Natural killer cell (primary cell): ENCODE data around the gene RTP5. TPM values are rescaled to one million over a fixed set of nuclear protein-coding genes. Genes with fewer than 3 reads are reported as not detected.

Experiments
- ATAC-seq, 3 donors: fragments of 150-1000 bp in 2 of 3; fragments of 200-7000 bp in 1 of 3; cut with Tn5 transposase; 1 replicate in 1 of 3; 2 replicates in 2 of 3; pipeline ENCODE4 v1.10.0; 2021; ENCODE audit warnings: mild to moderate bottlenecking in 2 of 3, moderate library complexity in 2 of 3
- DNase-seq, 2 donors: peaks; one replicate each; pipeline versions ENCODE4 v3.0.0 to v3.0.0-alpha.2; 2013 to 2021; ENCODE audit warnings: mixed read lengths in 1 of 2
- H3K27ac ChIP-seq: one replicate; pipeline ENCODE4 v1.5.1; 2013; ENCODE audit warnings: mild to moderate bottlenecking, low read length
- H3K27me3 ChIP-seq: one replicate; pipeline ENCODE4 v1.6.1; 2013; ENCODE audit warnings: low read length; ENCODE audit not compliant: control insufficient read depth, insufficient read depth
- H3K36me3 ChIP-seq: one replicate; pipeline ENCODE4 v1.6.1; 2013; ENCODE audit warnings: low read length; ENCODE audit not compliant: control insufficient read depth, insufficient read depth
- H3K4me1 ChIP-seq: one replicate; pipeline ENCODE4 v1.6.1; 2013; ENCODE audit warnings: low read length; ENCODE audit not compliant: control insufficient read depth, insufficient read depth
- H3K4me3 ChIP-seq: one replicate; pipeline ENCODE4 v1.5.1; 2013; ENCODE audit warnings: low read length
- H3K9me3 ChIP-seq: one replicate; pipeline ENCODE4 v1.6.1; 2013; ENCODE audit warnings: low read length; ENCODE audit not compliant: control insufficient read depth, insufficient read depth
- H3K27ac Mint-ChIP-seq, 2 donors: one replicate each; pipeline ENCODE4 v1.8.0; 2022; ENCODE audit warnings: mild to moderate bottlenecking in 2 of 2, mixed read lengths in 2 of 2, moderate library complexity in 1 of 2
- H3K27me3 Mint-ChIP-seq, 2 donors: one replicate each; pipeline ENCODE4 v1.8.0; 2022; ENCODE audit warnings: low read depth in 2 of 2, mixed read lengths in 2 of 2
- H3K36me3 Mint-ChIP-seq: one replicate; pipeline ENCODE4 v1.8.0; 2022; ENCODE audit warnings: mixed read lengths
- H3K4me1 Mint-ChIP-seq, 2 donors: one replicate each; pipeline ENCODE4 v1.8.0; 2022; ENCODE audit warnings: mixed read lengths in 2 of 2
- H3K4me3 Mint-ChIP-seq: one replicate; pipeline ENCODE4 v1.8.0; 2022; ENCODE audit warnings: mild to moderate bottlenecking, moderate library complexity, mixed read lengths
- H3K9me3 Mint-ChIP-seq, 2 donors: one replicate each; pipeline ENCODE4 v1.8.0; 2022; ENCODE audit warnings: mixed read lengths in 2 of 2
- CTCF ChIP-seq: fragments of 200-600 bp; IDR thresholded peaks from one replicate; pipeline ENCODE4 v1.8.0; 2022; ENCODE audit warnings: antibody characterized with exemption
- WGBS: methylation state at CpG from one replicate; pipeline ENCODE4 v1.1.7; 2013; ENCODE audit warnings: missing lambda C conversion rate; ENCODE audit not compliant: insufficient coverage; 5-methylcytosine and 5-hydroxymethylcytosine counted together
- intact Hi-C: fragments of 100-400 bp; cut with micrococcal nuclease; formaldehyde crosslinking; loops from one replicate; pipeline ENCODE4 v1.14.2; 2022
- total RNA-seq, 4 donors: library from RNA; stranded (reverse); fragments of 120-200 nt in 1 of 4; gene quantifications; one replicate each; pipeline versions ENCODE4 v1.2.3 to v1.2.4, GENCODE V29; 2013 to 2022

The RTP5 gene
- total RNA-seq, 3 donors from 2014 or later (not counting 1 experiment from before 2014, with no cell fraction given) = 0.47 to 1.7 (median 0.68) TPM

GRCh38 chr2:241866790-241867645 is 2.5 kb upstream of the RTP5 start:
- intact Hi-C loops = no loop called here
- Histone ChIP-seq H3K9me3 (no peaks in the 10 kb centered on the region), H3K27ac (peak overlapping the region; percentile 53), H3K4me3 (no peak overlapping the region), H3K27me3 (peaks cover 19% of the 10 kb centered on the region), H3K4me1 (peaks cover 97% of the 10 kb centered on the region), H3K36me3 (no peaks in the 10 kb centered on the region)
- DNase-seq (peak in 1 of 2 donors; percentile 35), ATAC-seq (no peak)
- Mint-ChIP-seq H3K36me3 (no peaks in the 10 kb centered on the region), H3K27me3 (peaks cover 0 to 23% of the 10 kb centered on the region in 2 donors), H3K9me3 (no peaks in the 10 kb centered on the region), H3K27ac (peak overlapping the region in 1 of 2 donors; percentile 76), H3K4me1 (peaks cover 53 to 72% of the 10 kb centered on the region in 2 donors), H3K4me3 (peak overlapping the region; percentile 35)
- 45% methylated on average over 32 of the region's 33 CpGs for WGBS
- no peak for TF ChIP-seq CTCF

- Mint-ChIP-seq H3K27ac (peak overlapping the region; percentile 76 to 79), H3K27me3 (peaks cover 0 to 23% of the 10 kb centered on the region in 2 donors), H3K4me1 (peaks cover 59 to 79% of the 10 kb centered on the region in 2 donors), H3K36me3 (no peaks in the 10 kb centered on the region), H3K4me3 (peak overlapping the region; percentile 78), H3K9me3 (no peaks in the 10 kb centered on the region)
- Histone ChIP-seq H3K4me1 (peaks cover 100% of the 10 kb centered on the region), H3K27ac (peak overlapping the region; percentile 53), H3K9me3 (no peaks in the 10 kb centered on the region), H3K4me3 (no peak overlapping the region), H3K27me3 (peaks cover 17% of the 10 kb centered on the region), H3K36me3 (no peaks in the 10 kb centered on the region)
- WGBS = 16% methylated on average over 19 of the region's 19 CpGs
- intact Hi-C loops = loop anchor here (2.0 kb wide), 2 partner anchors 23 to 105 kb away; no protein-coding TSS in a partner anchor
- DNase-seq (peak; percentile 54 to 83), ATAC-seq (peak; percentile 43 to 63 (median 58))
- TF ChIP-seq CTCF = no peak
Observed at GRCh38 chr2:241867776-241868420, 1.6 kb upstream of the RTP5 start.

- 35% methylated on average over 15 of the region's 15 CpGs for WGBS
- peaks cover 53 to 75% of the 10 kb centered on the region in 2 donors for H3K4me1 Mint-ChIP-seq
- peak overlapping the region; percentile 76 to 79 for H3K27ac Mint-ChIP-seq
- H3K27me3 Mint-ChIP-seq = peaks cover 0 to 20% of the 10 kb centered on the region in 2 donors
- TF ChIP-seq CTCF = no peak
- intact Hi-C loops = loop anchor here (2.0 kb wide), 2 partner anchors 24 to 106 kb away; no protein-coding TSS in a partner anchor
- peak overlapping the region; percentile 78 for H3K4me3 Mint-ChIP-seq
- DNase-seq = peak in 1 of 2 donors; percentile 73
- Histone ChIP-seq H3K36me3 (no peaks in the 10 kb centered on the region), H3K27me3 (peaks cover 11% of the 10 kb centered on the region), H3K27ac (peak overlapping the region; percentile 27), H3K4me3 (no peak overlapping the region), H3K4me1 (peaks cover 94% of the 10 kb centered on the region), H3K9me3 (no peaks in the 10 kb centered on the region)
- H3K9me3 Mint-ChIP-seq = no peaks in the 10 kb centered on the region
- ATAC-seq = peak; percentile 25 to 38 (median 36)
- H3K36me3 Mint-ChIP-seq = no peaks in the 10 kb centered on the region
Observed at GRCh38 chr2:241868661-241869081, 858 bp upstream of the RTP5 start.
